ENCODE results near the gene MN1. TPM values are rescaled to one million over a fixed set of nuclear protein-coding genes. Genes with fewer than 3 reads are reported as not detected.

Gene MN1
- total RNA-seq, 1 donor from 2014 or later = under 0.01 TPM

DNA sequence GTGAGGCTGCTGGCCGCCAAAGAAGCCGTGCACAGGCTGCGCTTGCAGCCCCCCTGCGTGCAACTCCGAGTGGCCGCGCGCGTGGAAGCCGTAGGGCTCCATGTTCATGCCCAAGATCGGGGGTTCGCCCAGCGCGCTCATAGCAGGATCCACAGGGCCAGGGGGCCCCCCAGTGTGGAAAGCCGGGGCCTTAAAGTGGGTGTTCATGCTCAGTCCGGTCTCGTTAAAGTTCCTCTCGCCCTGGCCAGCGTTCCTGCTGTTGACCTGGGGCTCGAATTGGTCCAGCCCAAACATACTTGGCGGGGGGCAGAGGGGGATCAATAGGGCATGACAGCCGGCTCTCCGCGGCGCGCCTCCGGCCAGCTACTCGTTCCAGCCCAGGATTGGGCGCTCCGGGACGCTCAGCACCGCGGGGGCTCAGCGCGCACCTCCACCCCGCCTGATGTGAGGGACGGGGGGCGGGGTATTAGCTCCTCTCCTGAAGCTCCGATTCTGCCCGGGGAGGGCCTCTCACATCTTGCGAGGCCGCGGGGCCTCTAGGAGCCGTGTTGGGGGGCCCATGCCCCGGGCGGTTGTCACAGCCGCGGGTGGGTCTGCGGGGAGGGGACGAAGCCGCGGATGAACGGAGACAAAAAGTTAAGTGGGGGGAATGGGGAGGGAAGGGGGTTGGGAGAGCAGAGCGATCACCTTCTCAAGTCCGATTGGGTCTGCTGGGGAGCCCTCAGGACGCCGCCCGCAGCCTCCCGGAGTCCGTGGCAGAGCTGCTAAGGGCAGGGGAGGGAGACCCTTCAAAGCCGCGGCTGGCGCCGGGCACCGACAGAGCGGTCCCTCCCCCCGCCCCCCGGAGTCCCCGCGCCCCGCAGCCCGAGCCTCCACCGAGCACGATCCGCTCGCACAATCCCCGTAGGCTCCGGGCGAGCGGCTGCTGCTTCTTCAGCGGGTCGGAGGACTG lies 1.0 kb downstream of the MN1 start:
- DNase-seq (ENCODE audit: low read depth in 2 of 2) = peak in 1 of 2 donors; percentile 35

GRCh38 chr22:27799827-27800249 lies 1.7 kb downstream of the MN1 start:
- DNase-seq (ENCODE audit: low read depth in 2 of 2) = peak; percentile 17 to 41

GRCh38 chr22:27799015-27799826 lies 2.3 kb downstream of the MN1 start:
- DNase-seq (ENCODE audit: low read depth in 2 of 2) = peak; percentile 27 to 41

DNA sequence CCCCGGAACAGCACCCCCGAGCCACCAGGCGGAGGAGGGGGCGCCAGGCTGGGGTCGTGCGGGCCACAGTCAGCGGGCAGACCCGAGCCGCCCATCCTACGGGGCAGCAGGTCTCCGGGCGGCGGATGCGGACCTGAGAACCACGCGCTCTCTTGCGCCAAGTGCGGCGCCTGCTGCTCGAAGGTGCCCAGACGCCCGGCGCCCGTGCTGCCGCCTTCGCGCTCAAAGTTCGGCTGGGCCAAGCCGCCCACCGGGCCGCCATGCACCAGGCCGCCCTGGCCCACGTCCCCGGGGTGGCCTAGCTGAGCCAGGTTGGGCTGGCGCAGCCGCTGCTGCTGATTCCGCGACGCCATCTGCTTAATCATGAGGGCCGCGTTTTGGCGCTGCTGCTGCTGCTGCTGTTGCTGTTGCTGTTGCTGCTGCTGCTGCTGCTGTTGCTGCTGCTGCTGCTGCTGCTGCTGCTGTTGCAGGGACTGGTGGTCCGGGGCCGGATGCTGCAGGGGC lies 3.0 kb downstream of the MN1 start:
- peak in 1 of 2 donors; percentile 36 for DNase-seq (ENCODE audit: low read depth in 2 of 2)

DNA sequence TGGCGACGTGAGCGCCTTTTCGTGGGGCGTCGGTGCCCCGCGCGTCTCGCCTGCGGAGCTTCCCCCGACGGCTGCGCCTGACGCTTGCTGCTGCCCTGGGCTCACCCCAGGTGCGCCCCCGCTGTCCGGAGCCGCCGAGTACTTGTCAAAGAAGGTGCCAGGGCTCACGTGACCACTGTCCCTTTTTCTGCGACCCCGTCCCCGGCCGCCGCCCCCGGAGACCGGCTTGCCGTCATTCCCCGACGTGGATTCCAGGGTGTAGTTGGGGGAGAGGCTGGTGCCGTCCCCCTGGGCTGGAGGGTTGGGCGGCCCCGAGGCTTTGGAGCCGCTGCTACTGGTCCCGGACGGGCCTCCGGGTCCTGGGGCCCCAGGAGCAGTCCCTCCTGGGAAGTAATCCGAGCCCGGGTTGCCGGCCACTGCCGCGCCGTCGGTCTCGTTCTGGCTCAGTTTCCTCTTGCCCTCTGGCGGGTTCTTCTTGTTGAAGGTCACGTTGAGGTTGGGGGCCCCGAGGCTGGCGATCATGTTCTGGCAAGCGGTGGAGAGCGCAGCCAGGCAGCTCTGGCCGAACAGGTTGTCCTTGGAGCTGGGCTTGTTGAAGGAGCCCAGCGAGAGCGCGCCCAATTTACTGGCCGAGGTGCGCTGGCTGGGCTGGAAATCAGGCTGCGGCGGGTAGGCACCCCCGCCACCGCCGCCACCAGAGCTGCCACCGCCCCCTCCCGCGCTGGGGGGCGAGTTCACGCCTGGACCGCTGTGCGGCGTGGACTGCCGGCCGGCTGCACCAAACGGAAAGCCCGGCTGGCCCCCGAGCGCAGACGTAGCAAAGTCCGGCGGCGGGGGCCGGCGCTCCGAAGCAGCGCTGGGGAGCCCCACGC lies 3.8 kb downstream of the MN1 start:
- DNase-seq (ENCODE audit: low read depth in 2 of 2) = no peak

- DNase-seq (ENCODE audit: low read depth in 2 of 2) = no peak
Observed at GRCh38 chr22:27796829-27797519, 4.6 kb downstream of the MN1 start.

DNA sequence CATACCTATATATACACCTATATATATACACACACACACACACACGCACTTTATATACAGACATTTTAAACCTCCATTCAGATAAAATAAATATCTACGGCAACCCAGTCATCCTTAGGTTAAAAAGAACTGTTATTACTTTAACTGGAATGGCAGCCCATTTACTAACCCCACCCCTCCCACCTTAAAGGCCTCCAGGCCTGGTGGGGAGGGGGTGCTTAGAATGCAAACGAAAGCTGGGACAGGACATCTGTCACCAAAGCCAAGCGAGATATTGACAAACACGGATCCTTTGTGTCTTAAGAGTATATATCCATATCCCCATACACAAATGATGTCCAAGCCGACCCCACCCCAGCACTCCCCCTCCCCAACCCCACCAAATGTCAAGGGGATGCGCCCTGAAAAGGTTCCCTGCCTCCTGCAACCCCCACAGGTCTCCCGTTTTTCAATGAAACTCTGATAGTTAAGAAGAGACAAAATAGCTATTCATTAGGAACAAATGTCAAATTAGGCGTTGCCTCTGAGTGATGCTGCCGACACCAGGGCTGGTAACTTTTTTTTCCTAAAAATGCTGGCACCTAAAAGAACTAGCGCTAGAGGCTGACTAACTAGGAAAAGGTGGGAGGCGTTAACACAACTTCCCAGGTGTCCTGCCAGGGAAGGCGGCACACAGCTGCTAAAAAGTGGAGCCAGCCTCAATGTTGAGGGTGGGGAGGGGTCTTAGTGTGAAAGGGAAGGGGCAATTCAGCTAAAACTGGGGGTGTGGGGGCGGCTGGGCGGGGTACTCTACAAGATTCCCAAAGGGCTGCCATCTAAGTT lies 5.6 kb downstream of the MN1 start:
- no peak for DNase-seq (ENCODE audit: low read depth in 2 of 2)

DNA sequence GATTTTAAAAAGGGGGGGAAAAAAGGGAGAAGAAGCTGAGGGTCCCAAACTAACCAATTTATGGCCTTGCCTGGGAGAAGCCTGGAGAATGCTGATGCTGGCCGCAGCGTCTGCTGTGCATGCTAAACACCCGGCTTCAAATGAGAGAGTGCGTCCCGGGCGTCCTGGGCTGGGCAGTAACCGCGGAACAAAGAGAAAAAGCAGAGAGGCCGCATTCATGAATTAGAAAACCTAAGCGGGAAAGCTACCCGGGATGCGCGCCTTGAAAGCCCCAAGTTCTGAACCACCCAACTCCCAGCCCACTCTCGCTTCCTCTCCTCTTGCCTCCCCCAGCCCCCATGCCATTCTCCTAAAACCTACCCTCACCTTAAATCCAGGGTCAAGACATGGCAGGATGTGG lies 6.5 kb downstream of the MN1 start:
- no peak for DNase-seq (ENCODE audit: low read depth in 2 of 2)

DNA sequence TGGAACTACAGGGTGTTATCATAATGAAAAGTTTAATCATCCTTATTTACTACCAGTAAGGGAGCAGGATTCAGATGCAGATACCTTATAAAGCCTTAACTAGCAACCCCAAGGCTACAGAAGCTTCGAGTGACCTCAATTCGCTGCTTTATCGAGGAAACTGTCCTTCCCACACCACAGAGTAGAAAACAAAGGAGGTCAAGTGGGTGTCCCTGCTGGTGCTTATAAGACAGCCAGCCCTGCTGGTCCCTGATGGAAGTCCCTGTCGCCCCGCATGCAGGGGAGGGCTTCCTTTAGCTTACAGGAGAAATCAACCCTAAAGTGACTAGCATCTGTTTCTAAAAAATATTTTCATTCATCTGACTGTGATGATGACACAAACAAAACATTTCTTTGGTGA lies 7.3 kb downstream of the MN1 start:
- DNase-seq (ENCODE audit: low read depth in 2 of 2) = peak in 1 of 2 donors; percentile 26

DNA sequence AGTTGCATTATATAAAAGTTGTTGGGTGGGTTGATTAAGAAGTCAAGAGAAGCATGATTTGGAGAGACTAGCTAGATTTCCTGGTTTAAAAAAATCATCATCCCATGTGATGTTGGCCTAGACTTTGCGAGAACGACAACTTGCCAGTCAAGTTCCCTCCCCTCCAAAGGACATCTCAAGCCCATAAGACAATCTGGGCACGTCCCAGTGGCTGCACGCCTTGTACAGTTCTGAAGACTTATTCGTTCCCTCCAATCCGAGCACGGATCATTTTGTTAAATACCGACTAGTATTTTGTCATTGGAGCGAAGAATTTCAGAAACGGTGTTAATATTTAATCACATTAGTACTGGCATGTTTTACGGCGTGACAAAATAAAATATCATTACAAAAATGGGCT lies 8.0 kb downstream of the MN1 start:
- DNase-seq (ENCODE audit: low read depth in 2 of 2) = no peak

DNA sequence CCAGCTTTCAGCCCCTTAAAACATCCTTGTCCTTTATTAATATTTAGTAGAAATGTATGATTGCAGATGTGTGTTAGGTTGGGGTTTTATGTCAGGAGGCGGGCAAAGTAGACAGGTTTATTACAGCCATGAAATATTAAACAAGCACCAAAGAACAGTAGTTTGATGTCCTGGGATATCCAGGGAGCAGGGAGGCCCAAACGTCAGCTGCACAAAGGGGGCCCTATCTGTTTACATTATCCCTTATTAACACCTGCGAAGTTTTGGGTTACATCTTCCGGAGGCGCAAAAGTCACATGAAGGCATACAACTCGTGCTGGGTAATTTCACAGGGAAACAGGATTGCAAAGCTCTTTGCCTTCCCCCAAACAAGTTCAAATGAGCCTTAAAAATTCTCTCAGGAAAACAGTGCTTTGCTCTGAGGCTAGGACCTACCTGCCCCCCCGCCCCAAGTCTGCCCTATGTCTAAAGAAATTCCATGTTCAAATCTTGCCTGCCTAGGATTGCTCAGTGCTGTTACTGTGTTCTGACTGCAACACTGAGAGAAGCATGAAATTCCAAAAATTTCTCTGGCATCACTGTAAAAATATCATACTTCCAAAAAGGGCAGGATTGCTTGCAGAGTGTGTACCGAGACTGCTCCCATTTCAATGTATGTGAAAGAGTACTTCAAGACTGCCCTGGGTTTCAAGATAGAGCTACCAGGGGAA lies 8.9 kb downstream of the MN1 start:
- DNase-seq (ENCODE audit: low read depth in 2 of 2) = no peak

- no peak for DNase-seq (ENCODE audit: low read depth in 2 of 2)
Observed at GRCh38 chr22:27791859-27792241, 9.7 kb downstream of the MN1 start.

- DNase-seq (ENCODE audit: low read depth in 2 of 2) = no peak
Observed at GRCh38 chr22:27791159-27791858, 10.2 kb downstream of the MN1 start.

- no peak for DNase-seq (ENCODE audit: low read depth in 2 of 2)
Observed at GRCh38 chr22:27790376-27791158, 11.0 kb downstream of the MN1 start.

DNA sequence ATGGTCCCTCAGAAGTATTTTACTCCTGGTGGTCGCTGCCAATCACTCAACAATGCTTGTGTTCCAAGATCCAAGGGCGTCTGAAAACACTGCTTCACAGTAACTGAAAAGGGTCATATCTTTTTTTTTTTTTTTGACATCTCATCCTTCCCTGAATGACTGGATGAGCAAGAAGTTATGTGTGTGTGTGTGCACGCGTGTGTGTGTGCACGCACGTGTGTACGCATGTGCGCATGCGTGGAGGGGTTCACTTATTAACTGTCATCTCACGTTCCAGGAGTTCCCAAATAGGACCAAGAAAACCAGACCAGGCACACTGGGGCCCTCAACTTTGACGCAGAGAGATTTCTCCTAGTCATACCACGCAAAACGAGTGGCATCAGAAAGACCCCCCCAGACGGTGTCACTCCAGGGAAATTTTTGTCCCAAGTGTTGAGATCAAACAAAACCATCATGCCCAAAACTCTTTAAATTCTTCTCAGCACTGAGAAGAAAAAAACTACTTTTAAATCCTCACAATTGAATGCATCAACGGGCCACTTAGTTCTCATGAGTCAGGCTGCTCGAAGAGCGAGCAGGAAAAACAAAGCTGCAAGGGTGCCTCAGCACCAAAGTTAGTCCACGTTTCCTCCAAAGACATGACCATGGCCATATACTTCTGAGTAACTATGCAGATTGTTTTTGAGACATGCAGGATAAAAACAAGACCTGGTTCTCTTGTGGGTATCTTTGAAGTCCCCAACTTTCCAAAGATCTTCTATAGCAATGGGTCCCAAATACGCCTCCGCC lies 12.9 kb downstream of the MN1 start:
- DNase-seq (ENCODE audit: low read depth in 2 of 2) = no peak

GRCh38 chr22:27786965-27787364 lies 14.6 kb downstream of the MN1 start:
- no peak for DNase-seq (ENCODE audit: low read depth in 2 of 2)

Data from lung microvascular endothelial cell (primary cell).